ENCODE results near the gene HOXA5.

The HOXA5 gene

DNA sequence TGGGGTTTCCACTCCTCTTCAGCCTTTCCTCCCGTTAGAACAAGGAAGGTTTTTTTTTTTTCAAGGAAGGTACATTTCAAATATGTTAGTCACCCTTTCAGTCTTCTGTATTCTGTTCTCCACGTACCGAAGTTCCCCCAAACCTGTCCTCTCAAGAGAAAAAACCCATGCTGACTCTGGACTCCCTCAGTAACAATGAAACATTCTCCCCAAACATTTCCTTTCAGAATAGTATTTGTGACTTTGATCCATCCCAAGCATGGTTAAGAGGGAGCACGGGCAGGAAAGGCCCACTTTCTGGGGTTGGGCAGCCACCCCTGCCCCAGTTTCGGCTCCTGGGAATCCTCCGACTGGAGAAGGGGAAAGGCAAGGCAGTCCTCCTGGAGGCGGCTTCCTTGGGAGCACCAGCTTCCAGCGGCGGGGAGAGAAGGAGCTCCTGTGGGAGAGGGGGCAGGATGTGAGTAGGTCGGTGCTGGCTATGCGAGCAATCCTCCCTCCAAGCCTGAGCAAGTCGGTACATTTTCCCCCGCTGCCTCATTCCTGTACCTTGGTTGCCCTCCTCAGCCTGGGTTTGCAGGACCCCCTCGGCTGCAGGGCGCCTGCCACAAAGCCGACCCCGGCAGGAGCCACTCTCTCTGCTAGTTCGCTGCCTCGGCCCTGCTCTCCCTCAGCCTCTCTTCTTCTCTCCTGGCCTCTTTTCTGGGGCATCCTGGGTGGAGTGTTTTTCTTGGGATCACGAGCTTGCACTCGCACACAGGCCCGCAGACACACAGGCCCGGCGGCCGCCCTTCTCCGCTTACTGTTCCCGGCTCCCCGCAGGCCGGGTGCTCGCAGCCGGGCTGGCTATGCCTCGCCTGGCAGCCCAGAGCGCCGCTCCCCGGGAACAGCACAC, 45.5 kb downstream of the HOXA5 start:
- no peak for DNase-seq

DNA sequence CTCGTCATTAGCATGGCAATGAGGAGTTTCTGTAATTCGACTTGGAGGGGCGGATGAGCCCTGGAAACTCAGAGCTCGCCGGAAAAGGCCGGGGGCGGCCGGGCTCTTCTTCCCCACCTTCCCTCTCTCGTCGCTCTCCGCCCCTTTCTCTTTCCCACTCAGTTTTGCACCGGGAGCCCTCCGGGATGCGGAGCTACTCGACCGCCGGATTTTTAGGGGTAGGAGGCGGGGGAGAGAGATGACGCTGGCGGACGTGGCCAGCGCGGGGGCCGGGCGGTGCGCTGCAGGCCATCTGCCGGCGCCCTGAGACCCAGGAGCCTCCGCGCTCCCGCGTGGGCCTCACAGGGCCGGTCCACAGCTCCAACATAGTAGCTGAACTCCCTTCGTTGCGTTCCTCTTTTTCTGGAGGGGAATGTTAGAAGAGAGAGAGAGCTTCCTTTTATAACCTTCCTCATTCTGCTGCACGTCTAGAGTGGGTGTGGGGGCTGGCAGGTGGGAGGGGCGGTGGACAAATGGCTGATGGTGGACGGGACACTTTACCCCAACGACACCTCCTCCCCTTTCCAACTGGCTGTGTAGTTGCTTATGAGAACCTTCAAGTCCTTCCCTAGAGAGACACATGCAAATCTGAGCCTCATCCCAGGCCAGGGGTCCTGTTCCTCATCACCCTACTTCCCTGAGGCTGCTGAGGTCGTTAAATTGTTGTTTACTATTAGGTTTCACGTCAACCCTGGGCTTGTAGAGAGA, 46.5 kb downstream of the HOXA5 start:
- no peak for DNase-seq

DNA sequence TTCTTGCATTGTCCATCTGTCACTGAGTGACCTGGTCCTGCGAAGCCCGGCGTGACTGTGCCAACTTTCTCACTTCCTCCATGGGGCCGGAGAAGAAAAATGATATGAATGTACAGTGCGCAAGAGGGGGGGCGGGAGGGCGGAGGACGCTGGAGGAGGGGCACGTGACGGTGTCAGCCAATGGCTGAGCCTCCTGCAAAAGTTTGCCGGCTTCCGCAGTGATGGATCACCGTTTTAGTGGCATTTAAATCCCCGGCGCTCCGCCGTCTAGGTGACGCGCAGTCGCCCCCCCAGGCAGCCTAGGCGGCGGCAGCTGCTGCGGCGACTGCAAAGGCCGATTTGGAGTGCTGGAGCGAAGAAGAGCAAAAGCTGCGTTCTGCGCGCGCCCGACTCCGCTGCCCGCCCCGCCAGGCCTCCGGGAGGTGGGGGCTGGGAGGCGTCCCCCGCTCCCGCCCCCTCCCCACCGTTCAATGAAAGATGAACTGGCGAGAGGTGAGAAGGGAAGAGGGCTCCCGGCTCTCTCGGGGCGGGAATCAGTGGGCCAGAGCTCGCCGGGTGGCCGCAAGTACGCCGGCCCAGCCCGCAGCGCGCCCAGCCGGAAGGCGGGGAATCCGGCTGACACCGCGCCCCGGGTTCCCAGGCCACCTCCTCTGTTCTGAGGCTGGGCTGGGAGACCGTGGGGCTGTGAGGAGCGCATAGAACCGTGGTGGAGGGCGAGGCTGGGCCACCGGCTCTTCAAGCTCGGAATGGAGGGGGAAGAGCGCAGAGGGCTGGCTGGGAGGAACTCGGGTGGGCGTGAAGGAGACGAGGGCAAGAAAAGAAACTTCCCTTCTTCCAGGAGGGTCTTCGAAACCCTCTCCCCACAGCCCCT, 47.3 kb downstream of the HOXA5 start, which contains the start of gene HOXA1:
Gene HOXA1 (minus strand): TSS at position 104 of the 871 bp plus-strand sequence. CDS start 88 bp downstream, at position 16.
- peak in 5 of 56 donors; percentile 6 to 32 (median 9) for DNase-seq

DNA sequence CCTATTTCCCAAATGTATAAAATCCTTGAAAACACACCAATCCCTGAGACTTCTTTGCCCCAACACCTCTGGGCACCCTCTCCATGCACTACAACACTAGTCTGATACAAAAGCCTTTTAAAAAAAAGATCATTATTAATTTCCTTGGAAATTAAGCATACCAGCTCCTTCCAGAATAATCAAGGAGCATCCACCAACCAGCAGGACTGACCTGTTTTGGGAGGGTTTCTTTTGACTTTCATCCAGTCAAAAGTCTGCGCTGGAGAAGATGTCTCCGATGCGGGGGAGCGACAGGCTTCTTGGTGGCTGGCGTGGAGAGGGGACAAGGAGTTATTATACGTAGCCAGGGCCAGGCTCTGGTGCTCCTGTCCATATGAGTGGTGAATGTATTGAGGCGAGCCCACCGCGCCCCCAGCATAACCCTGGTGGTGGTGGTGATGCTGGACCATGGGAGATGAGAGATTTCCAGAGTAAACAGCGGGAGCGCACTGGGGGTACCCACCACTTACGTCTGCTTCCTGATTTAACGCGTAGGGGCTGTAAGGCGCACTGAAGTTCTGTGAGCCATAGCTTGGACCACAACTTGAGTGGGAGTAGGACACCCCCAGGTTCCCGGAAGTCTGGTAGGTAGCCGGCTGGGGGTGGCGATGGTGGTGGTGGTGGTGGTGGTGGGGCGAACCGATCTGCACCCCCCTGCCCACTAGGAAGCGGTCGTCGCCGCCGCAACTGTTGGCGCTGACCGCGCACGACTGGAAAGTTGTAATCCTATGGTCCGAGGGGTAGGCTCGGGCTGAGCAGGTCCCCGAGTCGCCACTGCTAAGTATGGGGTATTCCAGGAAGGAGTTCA, 48.2 kb downstream of the HOXA5 start:
- no peak for DNase-seq

DNA sequence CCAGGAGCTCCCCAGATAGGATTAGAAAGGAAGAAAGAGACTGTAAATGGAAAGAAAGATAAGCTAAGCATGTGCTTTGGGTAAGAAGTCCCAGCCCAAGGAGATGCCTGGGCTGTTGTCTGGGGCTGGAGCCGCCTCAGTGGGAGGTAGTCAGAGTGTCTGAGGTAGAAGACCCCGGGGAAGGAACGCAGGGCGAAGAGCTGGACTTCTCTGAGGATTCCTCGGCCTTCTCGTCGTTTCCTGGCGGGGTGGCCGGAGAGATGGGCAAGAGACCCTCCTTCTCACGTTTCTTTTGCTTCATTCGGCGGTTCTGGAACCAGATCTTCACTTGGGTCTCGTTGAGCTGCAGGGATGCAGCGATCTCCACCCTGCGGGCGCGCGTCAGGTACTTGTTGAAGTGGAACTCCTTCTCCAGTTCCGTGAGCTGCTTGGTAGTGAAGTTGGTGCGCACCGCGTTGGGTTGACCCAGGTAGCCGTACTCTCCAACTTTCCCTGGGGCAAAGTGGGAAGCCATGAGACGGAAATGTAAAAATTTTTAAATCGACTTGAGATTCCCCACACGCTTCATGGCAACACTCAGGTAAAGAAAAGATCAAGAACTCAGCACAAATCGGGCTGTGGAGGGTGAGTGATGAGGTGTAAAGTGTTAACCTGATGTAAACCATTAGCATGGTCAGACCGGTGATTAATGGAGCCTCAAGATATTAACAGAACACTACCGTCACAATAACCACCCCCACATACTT, 49.0 kb downstream of the HOXA5 start:
- DNase-seq: no peak

DNA sequence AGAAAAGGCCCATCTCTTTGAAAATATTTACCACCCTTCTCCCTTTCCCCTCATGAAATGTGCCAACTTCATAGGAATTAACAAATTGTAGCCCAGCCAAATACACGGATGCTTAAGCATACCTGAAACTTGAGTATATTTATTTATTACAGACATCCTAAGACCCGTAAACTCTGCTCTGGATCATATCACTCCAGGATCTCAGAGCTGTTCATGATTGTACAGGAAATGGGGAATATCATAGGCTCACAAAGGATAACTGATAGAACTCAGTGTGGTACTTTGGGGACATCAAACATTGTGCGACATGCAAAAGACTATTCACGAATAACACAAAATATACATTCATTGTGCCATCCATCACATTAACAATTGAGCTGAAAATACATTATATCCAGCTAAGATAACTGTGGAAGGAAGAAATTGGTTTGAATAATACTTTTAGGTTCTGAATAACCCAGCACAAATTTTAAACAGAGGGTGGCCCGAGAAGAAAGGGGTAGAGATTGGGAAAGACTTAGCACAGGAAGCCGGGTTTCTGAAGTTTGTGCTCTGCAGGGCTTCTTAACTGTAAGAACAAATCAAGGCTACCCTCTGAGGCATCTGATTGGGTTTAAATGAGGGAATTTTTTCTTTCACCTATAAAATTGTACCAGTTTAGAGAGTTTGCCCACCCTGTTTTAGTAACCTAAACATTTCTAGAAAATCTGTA, 50.1 kb downstream of the HOXA5 start:
- DNase-seq: no peak

DNA sequence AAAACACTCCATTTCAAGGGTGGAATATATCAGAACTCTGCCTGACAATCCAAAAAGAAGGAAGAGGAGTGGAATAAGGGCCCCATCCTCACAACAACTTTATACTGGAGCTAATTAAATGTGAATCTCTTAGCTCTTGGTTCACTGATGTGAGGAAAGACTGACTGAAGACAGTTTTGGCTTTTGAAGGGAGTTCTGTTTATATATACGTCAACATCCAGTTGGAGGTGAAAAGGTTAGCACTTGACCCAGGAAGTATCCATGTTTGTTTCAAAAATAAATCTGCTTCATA, 50.7 kb downstream of the HOXA5 start:
- DNase-seq: no peak

DNA sequence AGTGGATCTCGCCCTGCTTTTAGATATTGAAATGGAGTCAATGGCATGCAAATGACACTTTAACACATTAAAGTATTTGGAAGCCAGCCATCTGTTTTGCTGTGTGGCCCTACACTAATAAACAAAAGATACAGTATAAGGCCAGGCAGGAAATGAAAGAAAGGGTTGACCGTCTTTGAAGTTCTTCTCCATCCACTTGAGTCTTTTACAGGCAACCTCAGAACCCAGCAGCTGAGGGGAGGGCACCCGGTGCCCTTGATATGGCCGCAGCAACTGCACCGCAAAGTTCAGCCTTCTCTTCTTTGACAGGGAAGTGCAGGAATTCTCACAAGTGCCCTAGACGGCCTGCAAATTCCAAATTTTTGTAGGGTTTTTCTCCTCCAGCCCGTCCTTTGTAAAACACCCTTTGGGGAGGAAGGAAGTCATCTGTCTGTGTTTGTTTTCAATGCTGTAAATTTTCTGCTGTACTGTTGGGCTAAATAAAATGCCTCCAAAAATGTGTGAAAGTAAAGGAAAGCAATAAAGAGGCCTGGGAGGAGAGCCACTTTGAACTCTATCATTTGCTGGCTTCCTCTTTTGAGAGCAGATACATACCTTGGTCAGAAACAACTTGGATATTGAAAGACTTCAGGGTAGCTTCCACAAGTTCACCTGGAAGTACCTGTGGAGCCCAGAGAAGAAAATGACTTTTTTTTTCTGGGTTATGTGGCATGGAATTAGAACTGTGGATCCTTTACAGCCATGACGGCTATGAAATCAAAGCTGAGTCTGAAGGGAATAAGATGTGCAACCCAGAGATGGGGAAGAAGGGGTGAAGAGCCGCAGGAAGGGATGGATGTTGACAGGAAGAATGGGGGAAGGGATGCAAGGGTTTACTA, 51.3 kb downstream of the HOXA5 start:
- no peak for DNase-seq

DNA sequence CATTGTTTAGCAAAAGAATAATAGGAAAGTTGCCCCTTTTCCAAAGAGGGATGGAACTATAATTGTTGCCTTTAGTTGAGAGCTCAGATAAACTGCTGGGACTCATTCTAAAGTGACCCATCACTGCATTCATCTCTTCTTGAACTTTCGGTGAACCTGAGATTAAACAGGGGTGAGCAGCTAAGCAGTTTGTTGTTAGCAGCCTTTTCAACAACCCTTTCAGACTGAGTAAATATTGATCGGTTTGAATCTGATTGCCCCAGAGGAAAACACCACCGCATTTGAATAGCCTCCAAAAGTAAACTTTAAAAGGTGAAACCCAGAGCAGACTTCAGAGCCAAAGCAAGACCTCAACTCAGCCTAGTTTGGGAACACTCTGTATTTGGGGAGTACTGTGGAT, 52.4 kb downstream of the HOXA5 start:
- DNase-seq: no peak

Data from amygdala (tissue), 56 donors.